ENCODE results near the gene FLYWCH1.

Gene FLYWCH1

GRCh38 chr16:2911638-2912329 lies at the start of gene FLYWCH1:
TSS of gene FLYWCH1 (plus strand) at chr16:2911931. CDS start at chr16:2929686, 17,755 bp downstream.
- DNase-seq (ENCODE audit: low spot score): peak; percentile 90

GRCh38 chr16:2865651-2866050 lies 46.1 kb upstream of the FLYWCH1 start:
- DNase-seq (ENCODE audit: low spot score) (no peak), FAIRE-seq (no peak)

More at GRCh38 chr16:2911638-2912329, at the start of gene FLYWCH1:
- peak; percentile 30 for FAIRE-seq

GRCh38 chr16:2866431-2866830 lies 45.3 kb upstream of the FLYWCH1 start:
- FAIRE-seq: no peak
- DNase-seq (ENCODE audit: low spot score): no peak

GRCh38 chr16:2867661-2867986 lies 44.1 kb upstream of the FLYWCH1 start:
- DNase-seq (ENCODE audit: low spot score) (no peak), FAIRE-seq (no peak)

- peak; percentile 55 for FAIRE-seq
- DNase-seq (ENCODE audit: low spot score): peak; percentile 91
Observed at GRCh38 chr16:2867987-2868789, 43.5 kb upstream of the FLYWCH1 start.

GRCh38 chr16:2871926-2872325 lies 39.8 kb upstream of the FLYWCH1 start:
- FAIRE-seq (no peak), DNase-seq (ENCODE audit: low spot score) (no peak)

GRCh38 chr16:2874032-2874911 lies 37.5 kb upstream of the FLYWCH1 start:
- no peak for FAIRE-seq

GRCh38 chr16:2874912-2875362 lies 36.8 kb upstream of the FLYWCH1 start:
- peak; percentile 73 for DNase-seq (ENCODE audit: low spot score)
- FAIRE-seq: peak; percentile 59

More at GRCh38 chr16:2874032-2874911, 37.5 kb upstream of the FLYWCH1 start:
- DNase-seq (ENCODE audit: low spot score): no peak

- DNase-seq (ENCODE audit: low spot score): no peak
- FAIRE-seq: no peak
Observed at GRCh38 chr16:2879854-2880508, 31.8 kb upstream of the FLYWCH1 start.

GRCh38 chr16:2881783-2882649 lies 29.7 kb upstream of the FLYWCH1 start:
- FAIRE-seq (no peak), DNase-seq (ENCODE audit: low spot score) (no peak)

- DNase-seq (ENCODE audit: low spot score) (peak; percentile 95), FAIRE-seq (peak; percentile 83)
Observed at GRCh38 chr16:2882650-2883457, 28.9 kb upstream of the FLYWCH1 start, which contains the start of gene FLYWCH2. TSS of gene FLYWCH2 (plus strand) at chr16:2883215. CDS start at chr16:2896450, 13,235 bp downstream.

- DNase-seq (ENCODE audit: low spot score): no peak
- no peak for FAIRE-seq
Observed at GRCh38 chr16:2883458-2883908, 28.2 kb upstream of the FLYWCH1 start.

GRCh38 chr16:2884041-2884451 lies 27.7 kb upstream of the FLYWCH1 start:
- no peak for DNase-seq (ENCODE audit: low spot score)
- no peak for FAIRE-seq

GRCh38 chr16:2894231-2894630 lies 17.5 kb upstream of the FLYWCH1 start:
- DNase-seq (ENCODE audit: low spot score): no peak

GRCh38 chr16:2895813-2896212 lies 15.9 kb upstream of the FLYWCH1 start:
- peak; percentile 76 for DNase-seq (ENCODE audit: low spot score)
- FAIRE-seq: peak; percentile 75

More at GRCh38 chr16:2894231-2894630, 17.5 kb upstream of the FLYWCH1 start:
- no peak for FAIRE-seq

GRCh38 chr16:2896480-2897010 lies 15.2 kb upstream of the FLYWCH1 start:
- FAIRE-seq: no peak
- no peak for DNase-seq (ENCODE audit: low spot score)

GRCh38 chr16:2897110-2897509 lies 14.6 kb upstream of the FLYWCH1 start:
- FAIRE-seq (no peak), DNase-seq (ENCODE audit: low spot score) (peak; percentile 49)

GRCh38 chr16:2898831-2899563 lies 12.7 kb upstream of the FLYWCH1 start:
- FAIRE-seq (no peak), DNase-seq (ENCODE audit: low spot score) (no peak)

All from RCC 7860 (cell line).